Neural crest cell (in vitro differentiated cells): Measurements from ENCODE around the gene TFCP2. TPM values are rescaled to one million over a fixed set of nuclear protein-coding genes. Genes with fewer than 3 reads are reported as not detected.

Experiments
- DNase-seq: peaks from one replicate; pipeline ENCODE4 v3.0.0; 2021; ENCODE audit warnings: low read depth, mixed read lengths, low spot score
- H3K27ac Mint-ChIP-seq: one replicate; pipeline ENCODE4 v1.8.0; 2021; ENCODE audit warnings: mild to moderate bottlenecking, mixed read lengths; ENCODE audit not compliant: unreplicated experiment
- H3K27me3 Mint-ChIP-seq: 2 replicates; pipeline ENCODE4 v1.8.0; 2021; ENCODE audit warnings: low read depth, mild to moderate bottlenecking, mixed read lengths
- H3K36me3 Mint-ChIP-seq: 2 replicates; pipeline ENCODE4 v1.8.0; 2021; ENCODE audit warnings: low read depth, mild to moderate bottlenecking, mixed read lengths
- H3K4me1 Mint-ChIP-seq: 2 replicates; pipeline ENCODE4 v1.8.0; 2021; ENCODE audit warnings: mixed read lengths
- H3K4me3 Mint-ChIP-seq: one replicate; pipeline ENCODE4 v1.8.0; 2021; ENCODE audit warnings: mild to moderate bottlenecking, mixed read lengths
- H3K9me3 Mint-ChIP-seq: 2 replicates; pipeline ENCODE4 v1.8.0; 2021; ENCODE audit warnings: mixed read lengths
- total RNA-seq: library from RNA; stranded (reverse); gene quantifications from 2 replicates; pipeline ENCODE4 v1.2.1, GENCODE V29; 2021
- TF ChIP-seq, protein P1 (sequence below): fragments of 200-600 bp; sonication (generic); conservative IDR thresholded peaks from 2 replicates; pipeline ENCODE4 v1.5.0; 2021; ENCODE audit warnings: antibody characterized with exemption, mild to moderate bottlenecking

The TFCP2 gene
- total RNA-seq, 1 donor from 2014 or later, result 28.8 TPM

DNA sequence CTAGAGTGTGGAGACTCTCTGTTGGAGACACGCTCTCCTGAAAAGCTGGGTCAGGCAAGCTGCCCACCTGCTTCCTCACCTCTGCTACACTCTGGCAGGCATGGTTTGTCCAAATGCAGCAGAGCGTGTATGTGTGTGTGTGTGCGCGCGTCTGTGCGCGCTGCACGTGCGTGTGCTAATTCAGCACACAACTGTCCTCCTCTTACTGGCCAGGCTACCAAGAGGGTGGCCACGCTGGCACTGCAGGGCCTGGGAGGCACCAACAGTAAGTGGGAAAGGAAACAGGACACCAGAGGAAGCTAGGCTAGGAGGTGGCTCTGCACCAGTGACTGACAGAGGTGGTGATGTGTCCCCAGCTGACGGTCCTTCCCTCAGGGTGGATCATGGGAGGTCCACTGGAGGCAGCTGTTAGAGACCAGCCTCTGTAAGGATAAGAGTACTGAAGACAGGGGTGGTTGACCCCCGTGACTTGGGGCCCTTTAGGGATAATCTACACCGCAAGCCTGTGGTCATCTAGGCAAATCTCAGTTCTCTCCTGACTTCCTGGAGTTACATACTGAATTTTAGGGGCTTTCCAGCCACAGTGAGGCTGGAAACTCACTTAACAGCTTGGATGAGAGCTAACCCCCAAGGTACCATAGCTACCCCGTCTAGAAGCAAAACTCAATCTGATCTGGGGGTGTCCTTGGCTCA lies 15.6 kb upstream of the TFCP2 start:
- Mint-ChIP-seq H3K27ac (peak overlapping the region; percentile 62), H3K27me3 (no peaks in the 10 kb centered on the region), H3K4me3 (no peak overlapping the region), H3K36me3 (no peaks in the 10 kb centered on the region), H3K9me3 (no peaks in the 10 kb centered on the region), H3K4me1 (peaks cover 8% of the 10 kb centered on the region)
- TF ChIP-seq, protein P1, sequence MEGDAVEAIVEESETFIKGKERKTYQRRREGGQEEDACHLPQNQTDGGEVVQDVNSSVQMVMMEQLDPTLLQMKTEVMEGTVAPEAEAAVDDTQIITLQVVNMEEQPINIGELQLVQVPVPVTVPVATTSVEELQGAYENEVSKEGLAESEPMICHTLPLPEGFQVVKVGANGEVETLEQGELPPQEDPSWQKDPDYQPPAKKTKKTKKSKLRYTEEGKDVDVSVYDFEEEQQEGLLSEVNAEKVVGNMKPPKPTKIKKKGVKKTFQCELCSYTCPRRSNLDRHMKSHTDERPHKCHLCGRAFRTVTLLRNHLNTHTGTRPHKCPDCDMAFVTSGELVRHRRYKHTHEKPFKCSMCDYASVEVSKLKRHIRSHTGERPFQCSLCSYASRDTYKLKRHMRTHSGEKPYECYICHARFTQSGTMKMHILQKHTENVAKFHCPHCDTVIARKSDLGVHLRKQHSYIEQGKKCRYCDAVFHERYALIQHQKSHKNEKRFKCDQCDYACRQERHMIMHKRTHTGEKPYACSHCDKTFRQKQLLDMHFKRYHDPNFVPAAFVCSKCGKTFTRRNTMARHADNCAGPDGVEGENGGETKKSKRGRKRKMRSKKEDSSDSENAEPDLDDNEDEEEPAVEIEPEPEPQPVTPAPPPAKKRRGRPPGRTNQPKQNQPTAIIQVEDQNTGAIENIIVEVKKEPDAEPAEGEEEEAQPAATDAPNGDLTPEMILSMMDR, result no peak
- no peak for DNase-seq

DNA sequence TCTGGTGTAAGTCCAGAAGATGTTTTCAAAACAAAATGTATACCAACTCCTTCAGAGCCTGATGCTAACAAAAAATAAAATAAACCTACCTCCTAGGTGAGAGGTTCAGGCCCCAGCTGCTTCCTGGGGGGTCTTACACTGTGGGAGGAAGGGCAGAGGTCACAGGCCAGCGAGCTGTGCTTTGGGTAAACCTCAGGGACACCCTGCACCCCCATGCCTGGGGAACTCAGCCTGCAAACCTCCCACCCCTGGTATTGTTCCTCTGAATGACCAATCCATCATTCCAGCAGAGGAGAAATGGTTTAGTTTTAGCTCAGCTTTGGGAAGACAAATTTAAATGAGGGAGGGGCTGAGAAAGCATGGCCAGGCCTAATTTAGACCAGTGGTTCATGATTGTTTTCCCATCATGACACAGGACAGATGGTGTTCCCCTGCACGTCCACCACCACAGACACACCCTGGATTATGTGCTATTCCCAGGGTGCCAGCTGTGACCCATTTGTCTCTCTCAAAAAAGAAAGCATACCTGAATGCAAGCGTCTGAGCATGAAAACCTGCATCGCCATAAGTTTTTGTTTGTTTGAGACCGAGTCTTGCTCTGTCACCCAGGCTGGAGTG lies 14.5 kb upstream of the TFCP2 start:
- Mint-ChIP-seq H3K4me1 (peaks cover 8% of the 10 kb centered on the region), H3K9me3 (no peaks in the 10 kb centered on the region), H3K27me3 (no peaks in the 10 kb centered on the region), H3K27ac (no peak overlapping the region), H3K36me3 (no peaks in the 10 kb centered on the region), H3K4me3 (no peak overlapping the region)
- DNase-seq, result no peak
- TF ChIP-seq, protein P1, result no peak

DNA sequence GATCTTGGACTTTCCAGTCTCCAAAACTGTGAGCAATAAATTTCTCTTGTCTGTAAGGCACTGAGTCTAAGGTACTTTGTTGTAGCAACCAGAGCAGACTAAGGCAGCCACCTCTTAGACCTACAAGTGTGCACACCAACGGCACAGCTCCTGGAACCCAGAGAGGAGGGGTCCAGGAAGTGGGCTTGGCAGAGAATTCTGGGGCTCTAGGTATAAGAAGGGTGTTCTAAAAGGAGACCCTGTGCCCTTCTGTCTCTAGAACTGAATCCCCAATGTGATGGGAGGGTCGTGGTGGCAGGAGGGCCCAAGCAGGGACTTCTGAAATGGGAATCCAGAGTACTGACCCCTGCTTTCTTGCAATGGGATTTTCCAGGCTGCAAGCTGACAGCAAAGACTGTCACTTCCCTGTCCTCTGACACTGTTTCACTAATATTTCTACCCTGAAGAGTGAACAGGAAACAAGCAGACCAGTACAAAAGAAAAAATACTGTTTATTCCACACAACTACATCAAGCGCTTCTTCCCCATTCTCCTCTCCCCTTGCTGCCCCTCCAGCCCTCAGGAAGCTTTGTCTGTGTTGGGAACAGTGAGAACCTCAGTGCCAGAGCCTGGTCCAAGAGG lies 13.6 kb upstream of the TFCP2 start:
- Mint-ChIP-seq H3K27me3 (no peaks in the 10 kb centered on the region), H3K4me3 (no peak overlapping the region), H3K9me3 (no peaks in the 10 kb centered on the region), H3K27ac (no peak overlapping the region), H3K4me1 (peaks cover 8% of the 10 kb centered on the region), H3K36me3 (no peaks in the 10 kb centered on the region)
- DNase-seq, result no peak
- TF ChIP-seq, protein P1, result no peak

DNA sequence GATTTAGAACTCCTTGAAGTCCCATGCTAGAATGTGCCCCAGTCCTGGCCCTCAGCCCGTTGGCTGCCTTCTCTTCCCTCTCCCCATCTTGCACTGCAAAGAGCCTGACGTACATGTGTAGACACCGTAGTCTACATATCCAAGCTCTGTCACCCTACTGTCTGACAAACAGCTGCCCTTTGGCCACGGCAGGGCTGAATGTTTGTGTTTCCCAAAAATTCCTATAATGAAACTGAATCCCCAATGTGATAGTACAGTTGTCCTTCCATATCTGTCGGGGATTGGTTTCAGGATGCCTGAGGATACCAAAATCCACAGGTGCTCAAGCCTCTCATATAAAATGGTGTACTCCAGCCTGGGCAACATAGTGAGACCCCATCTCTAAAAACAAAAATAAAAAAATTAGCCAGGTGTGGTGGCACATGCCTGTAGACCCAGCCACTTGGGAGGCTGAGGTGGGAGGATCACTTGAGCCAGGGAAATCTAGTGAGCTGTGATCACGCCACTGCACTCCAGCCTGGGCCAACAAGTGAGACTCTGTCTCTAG lies 12.3 kb upstream of the TFCP2 start:
- TF ChIP-seq, protein P1, result no peak
- Mint-ChIP-seq H3K27me3 (no peaks in the 10 kb centered on the region), H3K9me3 (no peaks in the 10 kb centered on the region), H3K4me3 (no peak overlapping the region), H3K4me1 (peaks cover 3% of the 10 kb centered on the region), H3K27ac (no peak overlapping the region), H3K36me3 (no peaks in the 10 kb centered on the region)
- DNase-seq, result no peak

DNA sequence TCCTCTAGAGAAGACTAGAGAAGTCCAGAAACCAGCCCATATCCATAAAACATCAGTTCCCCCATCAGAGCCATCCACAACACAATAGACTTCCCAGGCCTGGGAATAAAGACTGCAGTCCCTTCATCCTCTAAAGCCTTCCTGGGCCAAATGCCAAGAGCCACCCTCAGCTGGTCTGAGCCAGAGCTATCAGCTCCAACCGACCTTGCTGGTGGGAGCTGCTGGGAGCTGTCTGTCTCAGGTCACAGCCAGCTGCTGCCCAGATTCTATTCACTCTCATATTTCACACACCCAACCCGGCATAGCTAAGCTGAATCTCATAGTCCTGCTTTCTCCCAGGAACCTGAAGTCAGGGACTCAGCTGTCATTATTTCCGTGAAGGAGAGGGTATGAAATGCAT lies 10.9 kb upstream of the TFCP2 start:
- no peaks in the 10 kb centered on the region for H3K9me3 Mint-ChIP-seq
- H3K36me3 Mint-ChIP-seq, result no peaks in the 10 kb centered on the region
- H3K27ac Mint-ChIP-seq, result no peak overlapping the region
- TF ChIP-seq, protein P1, result no peak
- H3K4me1 Mint-ChIP-seq, result no peaks in the 10 kb centered on the region
- H3K27me3 Mint-ChIP-seq, result no peaks in the 10 kb centered on the region
- DNase-seq, result no peak
- H3K4me3 Mint-ChIP-seq, result no peak overlapping the region
